Keratinocyte (primary cell): ENCODE results near the gene HCN4. TPM values are rescaled to one million over a fixed set of nuclear protein-coding genes. Genes with fewer than 3 reads are reported as not detected.
"Not testable (repeated sequence)": the region's sequence is repeated elsewhere in the genome, so short reads cannot be mapped to it uniquely, and the experiment has no call there.

Source experiments
- DNase-seq: peaks from one replicate; pipeline ENCODE4 v3.0.0-alpha.2; 2011; ENCODE audit warnings: low read depth, missing footprints, low spot score
- FAIRE-seq: peaks from 2 replicates; lab custom pipeline; 2011; peaks lifted over from hg19 to GRCh38; lab: Jason Lieb, UNC
- H2AFZ ChIP-seq: 2 replicates; pipeline ENCODE4 v1.6.0; 2012; ENCODE audit warnings: low read length, control low read depth, inconsistent platforms; ENCODE audit not compliant: control insufficient read depth
- H3K27ac ChIP-seq: 2 replicates; pipeline ENCODE4 v1.5.1; 2011; ENCODE audit warnings: low read length; ENCODE audit not compliant: control insufficient read depth, insufficient read depth
- H3K27me3 ChIP-seq: 3 replicates; pipeline ENCODE4 v1.6.0; 2011; ENCODE audit warnings: low read length; ENCODE audit not compliant: control insufficient read depth, insufficient read depth; ENCODE audit errors: extremely low read depth
- H3K36me3 ChIP-seq, 2 experiments: 2 replicates in 1 of 2; 3 replicates in 1 of 2; pipeline ENCODE4 v1.5.1; 2011; ENCODE audit warnings: low read length in 2 of 2, mild to moderate bottlenecking in 1 of 2; ENCODE audit not compliant: control insufficient read depth in 2 of 2, insufficient read depth in 2 of 2; ENCODE audit errors: extremely low read depth in 1 of 2
- H3K4me1 ChIP-seq: 3 replicates; pipeline ENCODE4 v1.5.1; 2011; ENCODE audit warnings: low read length; ENCODE audit not compliant: control insufficient read depth, insufficient read depth; ENCODE audit errors: extremely low read depth
- H3K4me2 ChIP-seq: 3 replicates; pipeline ENCODE4 v1.6.0; 2011; ENCODE audit warnings: low read depth, low read length; ENCODE audit not compliant: control insufficient read depth, insufficient read depth; ENCODE audit errors: extremely low read depth
- H3K4me3 ChIP-seq, 3 experiments: fragments of 200-600 bp in 1 of 3; sonication (generic) in 1 of 3; 2 replicates in 2 of 3; 3 replicates in 1 of 3; pipeline ENCODE4 v1.5.1; 2011 to 2016; ENCODE audit warnings: low read length in 3 of 3, mild to moderate bottlenecking in 3 of 3, control low read depth in 2 of 3, inconsistent platforms in 1 of 3, low read depth in 1 of 3, mixed read lengths in 1 of 3, mixed run types in 1 of 3, moderate library complexity in 1 of 3; ENCODE audit not compliant: control insufficient read depth in 2 of 3, insufficient read depth in 2 of 3; ENCODE audit errors: extremely low read depth in 1 of 3
- H3K79me2 ChIP-seq: 2 replicates; pipeline ENCODE4 v1.6.0; 2012; ENCODE audit warnings: low read length; ENCODE audit not compliant: control insufficient read depth, insufficient read depth
- H3K9ac ChIP-seq: 3 replicates; pipeline ENCODE4 v1.6.0; 2011; ENCODE audit warnings: low read length; ENCODE audit not compliant: control insufficient read depth, insufficient read depth; ENCODE audit errors: extremely low read depth
- H3K9me1 ChIP-seq: 3 replicates; pipeline ENCODE4 v1.6.0; 2011; ENCODE audit warnings: low read length; ENCODE audit not compliant: control insufficient read depth, insufficient read depth; ENCODE audit errors: extremely low read depth
- H3K9me3 ChIP-seq: 2 replicates; pipeline ENCODE4 v1.5.1; 2012; ENCODE audit warnings: low read depth, low read length; ENCODE audit not compliant: control insufficient read depth
- H4K20me1 ChIP-seq: 3 replicates; pipeline ENCODE4 v1.6.0; 2011; ENCODE audit warnings: low read length; ENCODE audit not compliant: control insufficient read depth, insufficient read depth; ENCODE audit errors: extremely low read depth
- EZH2 ChIP-seq: IDR thresholded peaks from one replicate; pipeline ENCODE4 v1.6.1; 2012; ENCODE audit warnings: inconsistent platforms, mild to moderate bottlenecking, low read length, moderate library complexity
- dilution Hi-C: fragments of 300-500 bp; cut with MboI; formaldehyde crosslinking; loops from one replicate; pipeline ENCODE4 v1.7.0; 2020; ENCODE audit warnings: low sequenced_read_pairs; ENCODE audit not compliant: extremely low pct_ligation_motif_present
- polyA plus RNA-seq, 5 experiments: library from polyadenylated mRNA; depleted of rRNA in 3 of 5; stranded (reverse) in 3 of 5; stranded (forward) in 1 of 5; unstranded in 1 of 5; fragments of >200 nt; gene quantifications; 1 replicate in 1 of 5; 2 replicates in 3 of 5; 3 replicates in 1 of 5; pipeline versions ENCODE4 v1.2.1 to v1.2.3, GENCODE V29; 2011 to 2012; ENCODE audit warnings: missing spikeins in 2 of 5, low read depth in 1 of 5, low replicate concordance in 1 of 5
- TF ChIP-seq, protein P1 (sequence below), 3 experiments: IDR thresholded peaks in 1 of 3; conservative IDR thresholded peaks in 1 of 3; optimal IDR thresholded peaks in 1 of 3; 2 replicates in 2 of 3; 3 replicates in 1 of 3; pipeline versions ENCODE3 to v1.5.1; 2011; ENCODE audit warnings: low read length in 3 of 3, mild to moderate bottlenecking in 3 of 3, moderate library complexity in 2 of 3, control low read depth in 1 of 3, inconsistent platforms in 1 of 3; ENCODE audit not compliant: insufficient read depth in 2 of 3; ENCODE audit errors: extremely low read depth in 1 of 3

The HCN4 gene
- polyA plus RNA-seq, 1 donor (not counting 4 experiments of a cell fraction or from before 2014, with no cell fraction given), result not detected

GRCh38 chr15:73403171-73403570 is 34.4 kb upstream of the HCN4 start:
- no peak for DNase-seq

GRCh38 chr15:73400222-73400621 is 31.5 kb upstream of the HCN4 start:
- FAIRE-seq, result not testable (repeated sequence)

More at GRCh38 chr15:73403171-73403570, 34.4 kb upstream of the HCN4 start:
- no peak overlapping the region for H3K27ac ChIP-seq
- dilution Hi-C loops, result no loop called here
- FAIRE-seq, result no peak
- H3K9ac ChIP-seq, result no peak overlapping the region
- H3K4me2 ChIP-seq, result no peak overlapping the region
- no peak overlapping the region for H3K4me3 ChIP-seq
- TF ChIP-seq, protein P1, sequence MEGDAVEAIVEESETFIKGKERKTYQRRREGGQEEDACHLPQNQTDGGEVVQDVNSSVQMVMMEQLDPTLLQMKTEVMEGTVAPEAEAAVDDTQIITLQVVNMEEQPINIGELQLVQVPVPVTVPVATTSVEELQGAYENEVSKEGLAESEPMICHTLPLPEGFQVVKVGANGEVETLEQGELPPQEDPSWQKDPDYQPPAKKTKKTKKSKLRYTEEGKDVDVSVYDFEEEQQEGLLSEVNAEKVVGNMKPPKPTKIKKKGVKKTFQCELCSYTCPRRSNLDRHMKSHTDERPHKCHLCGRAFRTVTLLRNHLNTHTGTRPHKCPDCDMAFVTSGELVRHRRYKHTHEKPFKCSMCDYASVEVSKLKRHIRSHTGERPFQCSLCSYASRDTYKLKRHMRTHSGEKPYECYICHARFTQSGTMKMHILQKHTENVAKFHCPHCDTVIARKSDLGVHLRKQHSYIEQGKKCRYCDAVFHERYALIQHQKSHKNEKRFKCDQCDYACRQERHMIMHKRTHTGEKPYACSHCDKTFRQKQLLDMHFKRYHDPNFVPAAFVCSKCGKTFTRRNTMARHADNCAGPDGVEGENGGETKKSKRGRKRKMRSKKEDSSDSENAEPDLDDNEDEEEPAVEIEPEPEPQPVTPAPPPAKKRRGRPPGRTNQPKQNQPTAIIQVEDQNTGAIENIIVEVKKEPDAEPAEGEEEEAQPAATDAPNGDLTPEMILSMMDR (optimal IDR thresholded peaks at IDR 0.05 in 1 of 3, IDR thresholded peaks at IDR 0.05 in 1 of 3, conservative IDR thresholded peaks at IDR 0.05 in 1 of 3; ENCODE audit: extremely low read depth in 1 of 3, insufficient read depth in 2 of 3, low read length in 3 of 3), result no peak
- no peak for TF ChIP-seq EZH2
- no peaks in the 10 kb centered on the region for H3K27me3 ChIP-seq
- H3K4me1 ChIP-seq, result no peaks in the 10 kb centered on the region
- H2AFZ ChIP-seq, result no peak overlapping the region
- H3K9me3 ChIP-seq, result no peaks in the 10 kb centered on the region
- no peaks in the 10 kb centered on the region for H3K36me3 ChIP-seq
- H3K9me1 ChIP-seq, result no peaks in the 10 kb centered on the region
- H3K79me2 ChIP-seq, result no peaks in the 10 kb centered on the region
- H4K20me1 ChIP-seq, result no peaks in the 10 kb centered on the region

DNA sequence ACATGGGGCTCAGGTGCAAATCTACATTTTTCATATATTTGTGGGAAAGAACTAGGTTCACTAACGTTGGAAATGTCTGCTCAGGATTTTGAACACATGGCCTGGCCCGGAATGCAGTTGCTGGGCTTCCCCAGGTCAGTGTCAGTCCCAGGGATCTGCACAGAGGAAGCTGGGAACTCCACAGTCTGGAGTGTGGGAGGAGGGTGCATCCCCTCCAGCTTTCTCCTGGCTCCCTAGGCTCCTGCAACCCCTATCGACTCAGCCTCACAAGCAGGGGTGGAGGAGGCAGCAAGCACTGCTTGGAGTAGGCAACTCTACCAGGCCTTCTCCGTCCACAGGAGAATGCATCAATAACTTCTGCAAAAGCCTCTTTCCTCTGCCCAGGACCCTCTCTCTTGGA is 30.1 kb upstream of the HCN4 start:
- H3K79me2 ChIP-seq, result no peaks in the 10 kb centered on the region
- no peak overlapping the region for H3K9ac ChIP-seq
- peaks cover 10% of the 10 kb centered on the region for H3K27me3 ChIP-seq
- H3K9me3 ChIP-seq, result no peaks in the 10 kb centered on the region
- H3K4me1 ChIP-seq, result no peaks in the 10 kb centered on the region
- TF ChIP-seq, protein P1 (optimal IDR thresholded peaks at IDR 0.05 in 1 of 3, IDR thresholded peaks at IDR 0.05 in 1 of 3, conservative IDR thresholded peaks at IDR 0.05 in 1 of 3; ENCODE audit: extremely low read depth in 1 of 3, insufficient read depth in 2 of 3, low read length in 3 of 3), result no peak
- TF ChIP-seq EZH2, result no peak
- no peak overlapping the region for H3K27ac ChIP-seq
- H3K36me3 ChIP-seq, result no peaks in the 10 kb centered on the region
- no peak overlapping the region for H3K4me2 ChIP-seq
- dilution Hi-C loops, result no loop called here
- H3K4me3 ChIP-seq, result no peak overlapping the region
- H4K20me1 ChIP-seq, result no peaks in the 10 kb centered on the region
- FAIRE-seq (no peak), DNase-seq (no peak)
- no peak overlapping the region for H2AFZ ChIP-seq
- H3K9me1 ChIP-seq, result no peaks in the 10 kb centered on the region

More at GRCh38 chr15:73400222-73400621, 31.5 kb upstream of the HCN4 start:
- H3K27me3 ChIP-seq, H3K4me2 ChIP-seq, H3K4me1 ChIP-seq, H4K20me1 ChIP-seq, H3K9me1 ChIP-seq, DNase-seq, H3K36me3 ChIP-seq, H3K9ac ChIP-seq, H3K79me2 ChIP-seq, H3K27ac ChIP-seq, dilution Hi-C loops, H3K9me3 ChIP-seq, H3K4me3 ChIP-seq, H2AFZ ChIP-seq: not testable (repeated sequence)
